ENCODE data around the gene CABP5. TPM values are rescaled to one million over a fixed set of nuclear protein-coding genes. Genes with fewer than 3 reads are reported as not detected.
A peak's percentile ranks its signal among the peaks of the same experiment; 100 is the strongest.

The CABP5 gene
- total RNA-seq, 1 experiment from 2014 or later = not detected

DNA sequence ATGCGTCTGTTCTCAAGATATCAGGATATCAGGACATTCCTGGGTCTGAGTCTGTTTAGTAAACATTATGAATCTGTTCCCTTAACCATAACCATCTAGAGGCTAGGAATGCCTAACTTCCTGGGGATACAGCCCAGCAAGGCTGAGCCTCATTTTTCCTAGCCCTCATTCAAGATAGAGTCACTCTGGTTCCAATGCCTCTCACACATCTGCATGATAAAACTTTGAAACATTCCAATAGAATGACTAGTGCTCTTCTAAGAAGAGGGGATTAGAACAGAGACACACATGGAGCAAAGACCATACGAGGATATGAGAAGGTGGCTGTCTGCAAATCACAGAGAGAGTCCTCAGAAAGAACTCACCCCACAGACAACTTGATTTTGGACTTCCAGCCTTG is 20.6 kb upstream of the CABP5 start:
- Mint-ChIP-seq H3K9me3 (peaks cover 4 to 6% of the 10 kb centered on the region in 2 experiments; a peak in 2 of 5 replicates), H3K4me1 (peaks cover 26 to 39% of the 10 kb centered on the region in 2 experiments), H3K27me3 (ENCODE audit: low read depth) (no peaks in the 10 kb centered on the region), H3K36me3 (ENCODE audit: insufficient read depth in 1 of 3, low read depth in 3 of 3) (peaks cover 2 to 7% (median 6%) of the 10 kb centered on the region in 3 experiments; a peak in 5 of 7 replicates), H3K4me3 (no peak overlapping the region; a peak in 1 of 5 replicates), H3K27ac (peak overlapping the region; percentile 41 to 94 (median 92); a peak in 5 of 7 replicates)
- H4K20me1 ChIP-seq (ENCODE audit: control insufficient read depth, insufficient read depth, insufficient read length) = no peaks in the 10 kb centered on the region
- H3K4me1 ChIP-seq (ENCODE audit: insufficient read depth, low read length) = peaks cover 12% of the 10 kb centered on the region; the same call in 1 of the 2 replicates
- H2BK20ac ChIP-seq (ENCODE audit: low read depth, low read length, poor library complexity, severe bottlenecking) = no peak overlapping the region
- H3K79me1 ChIP-seq (ENCODE audit: insufficient read depth, low read depth, low read length, poor library complexity, severe bottlenecking) = no peaks in the 10 kb centered on the region
- no peak overlapping the region for H3T11ph ChIP-seq (ENCODE audit: low read length)
- no peaks in the 10 kb centered on the region for H3K27me3 ChIP-seq (ENCODE audit: insufficient read depth, low read length)
- TF ChIP-seq, protein P1, sequence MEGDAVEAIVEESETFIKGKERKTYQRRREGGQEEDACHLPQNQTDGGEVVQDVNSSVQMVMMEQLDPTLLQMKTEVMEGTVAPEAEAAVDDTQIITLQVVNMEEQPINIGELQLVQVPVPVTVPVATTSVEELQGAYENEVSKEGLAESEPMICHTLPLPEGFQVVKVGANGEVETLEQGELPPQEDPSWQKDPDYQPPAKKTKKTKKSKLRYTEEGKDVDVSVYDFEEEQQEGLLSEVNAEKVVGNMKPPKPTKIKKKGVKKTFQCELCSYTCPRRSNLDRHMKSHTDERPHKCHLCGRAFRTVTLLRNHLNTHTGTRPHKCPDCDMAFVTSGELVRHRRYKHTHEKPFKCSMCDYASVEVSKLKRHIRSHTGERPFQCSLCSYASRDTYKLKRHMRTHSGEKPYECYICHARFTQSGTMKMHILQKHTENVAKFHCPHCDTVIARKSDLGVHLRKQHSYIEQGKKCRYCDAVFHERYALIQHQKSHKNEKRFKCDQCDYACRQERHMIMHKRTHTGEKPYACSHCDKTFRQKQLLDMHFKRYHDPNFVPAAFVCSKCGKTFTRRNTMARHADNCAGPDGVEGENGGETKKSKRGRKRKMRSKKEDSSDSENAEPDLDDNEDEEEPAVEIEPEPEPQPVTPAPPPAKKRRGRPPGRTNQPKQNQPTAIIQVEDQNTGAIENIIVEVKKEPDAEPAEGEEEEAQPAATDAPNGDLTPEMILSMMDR (conservative IDR thresholded peaks at IDR 0.05) = no peak
- H3K4ac ChIP-seq (ENCODE audit: low read depth, low read length) = no peak overlapping the region
- H4K91ac ChIP-seq (ENCODE audit: insufficient read length, low read depth, low read length) = no peak overlapping the region
- H2BK12ac ChIP-seq (ENCODE audit: insufficient read length, low read depth, low read length) = peak overlapping the region; percentile 22
- H3K18ac ChIP-seq (ENCODE audit: insufficient read length, low read depth, low read length) = peak overlapping the region; percentile 50
- no peak overlapping the region for H2BK15ac ChIP-seq (ENCODE audit: low read depth, low read length)
- H3K79me2 ChIP-seq (ENCODE audit: insufficient read depth, low read length) = no peaks in the 10 kb centered on the region
- peak overlapping the region; percentile 66 for H3K27ac ChIP-seq (ENCODE audit: insufficient read length, low read depth, low read length)
- H4K5ac ChIP-seq (ENCODE audit: insufficient read length, low read depth, low read length) = no peak overlapping the region
- no peak overlapping the region for H3K9ac ChIP-seq (ENCODE audit: extremely low read depth, insufficient read length, low read length)
- no peak overlapping the region for H3K56ac ChIP-seq (ENCODE audit: insufficient read length, low read depth, low read length)
- H3K14ac ChIP-seq (ENCODE audit: insufficient read depth, low read length) = no peak overlapping the region
- no peak overlapping the region for H2BK5ac ChIP-seq (ENCODE audit: insufficient read length, low read length)
- H2BK120ac ChIP-seq (ENCODE audit: low read depth, low read length, poor library complexity, severe bottlenecking) = no peak overlapping the region
- peak; percentile 29 for DNase-seq
- no peak overlapping the region for H3K4me2 ChIP-seq (ENCODE audit: insufficient read depth, insufficient read length, low read length)
- no peak overlapping the region for H2AFZ ChIP-seq (ENCODE audit: low read length)
- no peak overlapping the region for H3K23ac ChIP-seq (ENCODE audit: insufficient read length, low read depth, low read length)
- no peak overlapping the region for H2AK5ac ChIP-seq (ENCODE audit: insufficient read length, low read length)
- WGBS (ENCODE audit: extremely low coverage, insufficient read length, low lambda C conversion rate) = no CpG with 5 or more reads among the region's 2 CpGs
- H4K8ac ChIP-seq (replicated peaks; ENCODE audit: insufficient read length, low read depth, low read length) = no peak overlapping the region
- H3K9me3 ChIP-seq (ENCODE audit: control insufficient read depth, low read depth, low read length) = no peaks in the 10 kb centered on the region
- H3K23me2 ChIP-seq (ENCODE audit: insufficient read length, low read depth, low read length, poor library complexity, severe bottlenecking) = no peaks in the 10 kb centered on the region
